Fibroblast of the conjunctiva (primary cell): ENCODE results near the gene SPACA9.

Source experiments
- DNase-seq: peaks from one replicate; pipeline ENCODE4 v3.0.0-alpha.2; 2010; ENCODE audit warnings: low read depth

The SPACA9 gene

GRCh38 chr9:132878695-132879456 lies at the start of gene SPACA9:
Gene SPACA9, plus strand, starts transcription at chr9:132878898. Its CDS starts 5,050 bp downstream, at chr9:132883948.
- peak; percentile 46 for DNase-seq

GRCh38 chr9:132832171-132832881 lies 46.4 kb upstream of the SPACA9 start:
- no peak for DNase-seq

- DNase-seq: no peak
These were observed 45.1 kb upstream of the SPACA9 start for GRCh38 chr9:132833550-132834121.

- no peak for DNase-seq
These were observed 44.4 kb upstream of the SPACA9 start for GRCh38 chr9:132834343-132834742.

- no peak for DNase-seq
These were observed 41.0 kb upstream of the SPACA9 start for GRCh38 chr9:132837501-132838286.

- no peak for DNase-seq
These were observed 40.4 kb upstream of the SPACA9 start for GRCh38 chr9:132838291-132838690.

- DNase-seq: no peak
These were observed 37.7 kb upstream of the SPACA9 start for GRCh38 chr9:132840980-132841379.

- DNase-seq: no peak
These were observed 36.3 kb upstream of the SPACA9 start for GRCh38 chr9:132842124-132843044.

- DNase-seq: no peak
These were observed 32.4 kb upstream of the SPACA9 start for GRCh38 chr9:132846109-132846917.

GRCh38 chr9:132846918-132847515 lies 31.7 kb upstream of the SPACA9 start:
- DNase-seq: no peak

GRCh38 chr9:132849185-132849706 lies 29.5 kb upstream of the SPACA9 start:
- DNase-seq: no peak

GRCh38 chr9:132853482-132853881 lies 25.2 kb upstream of the SPACA9 start:
- DNase-seq: no peak

- DNase-seq: no peak
These were observed 23.9 kb upstream of the SPACA9 start for GRCh38 chr9:132854832-132855231.

GRCh38 chr9:132855904-132856303 lies 22.8 kb upstream of the SPACA9 start:
- DNase-seq: no peak

- peak; percentile 65 for DNase-seq
These were observed 21.7 kb upstream of the SPACA9 start for GRCh38 chr9:132857031-132857430.

- DNase-seq: peak; percentile 16
These were observed 20.9 kb upstream of the SPACA9 start for GRCh38 chr9:132857616-132858342.

- DNase-seq: no peak
These were observed 19.9 kb upstream of the SPACA9 start for GRCh38 chr9:132858751-132859150.

- no peak for DNase-seq
These were observed 17.0 kb upstream of the SPACA9 start for GRCh38 chr9:132861666-132862065.

- no peak for DNase-seq
These were observed 16.2 kb upstream of the SPACA9 start for GRCh38 chr9:132862533-132862932.
